HG03432 (cell line): ENCODE measurements around the gene PIEZO2.

Experiments used
- ATAC-seq: cut with Tn5 transposase; IDR thresholded peaks from one replicate; pipeline ENCODE4 v1.9.1; 2021; ENCODE audit warnings: mild to moderate bottlenecking, moderate library complexity; ENCODE audit not compliant: unreplicated experiment

PIEZO2 gene

DNA sequence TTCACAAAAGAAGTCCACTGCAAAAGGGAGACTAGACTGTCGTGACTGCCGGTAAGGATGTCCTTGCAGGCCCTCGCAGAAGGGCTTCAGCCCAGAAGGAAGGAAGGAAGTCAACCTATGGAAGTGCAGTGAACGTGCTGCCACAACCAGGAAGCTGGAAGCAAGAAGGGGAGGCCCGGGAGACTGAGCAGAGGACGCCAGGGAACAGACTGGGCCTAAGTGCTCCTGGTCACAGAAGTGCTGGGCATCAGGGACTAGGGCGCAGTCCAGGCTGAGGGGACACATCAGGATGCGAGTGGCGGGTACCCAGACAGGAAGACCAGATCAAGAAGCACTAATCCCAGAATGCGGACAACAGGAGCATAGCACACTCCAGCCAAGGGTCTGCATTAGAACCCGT is 78.8 kb downstream of the PIEZO2 start:
- no peak for ATAC-seq

DNA sequence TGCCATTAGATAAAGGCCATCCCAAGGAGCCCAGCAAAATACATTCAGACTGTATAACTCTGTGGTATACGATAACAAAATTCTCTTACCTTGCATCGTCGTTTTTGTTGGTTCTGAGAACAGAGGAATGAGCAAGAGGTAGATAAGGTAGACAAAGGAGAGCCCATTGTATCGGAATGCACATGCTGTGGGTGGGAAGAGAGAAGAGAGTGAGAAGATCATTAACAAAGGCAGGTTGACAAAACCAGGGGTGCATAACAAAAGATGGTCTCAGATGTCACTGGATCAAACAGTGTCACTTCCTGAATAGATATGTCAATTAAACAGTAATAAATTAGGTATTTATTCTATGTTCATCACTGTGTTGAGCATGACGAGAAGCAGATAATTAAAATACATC is 83.3 kb downstream of the PIEZO2 start:
- ATAC-seq, result no peak

- no peak for ATAC-seq
Measured at GRCh38 chr18:11064727-11065460, 84.5 kb downstream of the PIEZO2 start.

DNA sequence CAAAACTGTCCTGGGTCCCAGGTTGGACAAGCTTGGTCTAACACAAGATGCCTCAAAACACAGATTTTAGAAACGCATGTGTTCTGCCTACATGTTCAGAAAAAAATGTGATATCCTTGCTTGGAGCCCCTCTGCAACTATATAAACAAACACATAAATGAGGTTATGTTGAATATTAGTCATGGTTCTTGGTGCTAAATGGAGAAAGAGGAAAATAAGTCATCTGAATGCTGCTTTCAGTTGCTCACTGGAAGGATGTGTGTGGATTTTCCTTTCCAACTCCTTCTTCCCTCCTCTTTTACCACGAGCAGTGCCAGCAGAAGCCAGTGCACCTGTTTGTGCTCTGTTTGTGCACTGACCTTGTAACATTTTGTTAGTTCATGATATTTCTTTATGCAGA is 85.3 kb downstream of the PIEZO2 start:
- no peak for ATAC-seq

- no peak for ATAC-seq
Measured at GRCh38 chr18:11055721-11056120, 93.6 kb downstream of the PIEZO2 start.

GRCh38 chr18:11054497-11054896 is 94.9 kb downstream of the PIEZO2 start:
- no peak for ATAC-seq

GRCh38 chr18:11053293-11053692 is 96.1 kb downstream of the PIEZO2 start:
- ATAC-seq, result no peak

DNA sequence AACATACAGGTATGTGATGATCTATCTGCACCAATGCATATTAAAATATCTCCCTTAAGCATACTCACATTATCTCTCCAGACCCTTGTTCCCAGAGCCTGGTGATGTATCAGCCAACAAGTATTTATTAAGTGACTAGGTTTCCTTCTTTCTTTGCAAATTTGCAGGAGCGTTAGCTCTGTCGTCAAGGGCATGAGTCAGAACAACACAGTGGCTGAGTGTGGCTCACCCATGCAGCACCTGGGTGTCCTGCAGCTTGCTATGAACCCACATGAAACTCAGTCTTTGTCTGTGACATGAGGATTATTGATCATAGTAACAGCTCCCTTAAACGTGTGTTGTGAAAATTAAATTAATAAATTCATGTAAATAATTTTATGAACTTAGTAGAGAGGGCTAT is 96.6 kb downstream of the PIEZO2 start:
- ATAC-seq, result no peak

- no peak for ATAC-seq
Measured at GRCh38 chr18:11051462-11051861, 97.9 kb downstream of the PIEZO2 start.

DNA sequence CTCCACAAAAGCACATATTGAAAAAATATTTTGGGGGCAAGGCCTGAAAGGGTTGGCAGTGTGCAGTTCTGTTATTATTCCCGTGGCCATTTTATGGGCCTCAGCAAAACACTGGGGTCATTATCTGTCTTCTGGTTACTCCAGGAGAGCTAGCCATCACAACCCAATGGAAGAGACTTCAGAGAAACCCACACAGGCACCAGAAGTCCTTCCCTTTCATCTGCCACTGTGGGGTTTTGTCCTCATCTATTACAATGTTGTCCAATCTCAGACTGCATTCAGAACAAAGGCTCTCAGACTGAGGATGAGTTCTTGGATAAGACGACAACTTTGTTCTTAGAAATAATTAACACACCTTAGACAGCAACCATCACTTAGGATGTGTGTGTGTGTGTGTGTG is 98.4 kb downstream of the PIEZO2 start:
- ATAC-seq, result no peak

DNA sequence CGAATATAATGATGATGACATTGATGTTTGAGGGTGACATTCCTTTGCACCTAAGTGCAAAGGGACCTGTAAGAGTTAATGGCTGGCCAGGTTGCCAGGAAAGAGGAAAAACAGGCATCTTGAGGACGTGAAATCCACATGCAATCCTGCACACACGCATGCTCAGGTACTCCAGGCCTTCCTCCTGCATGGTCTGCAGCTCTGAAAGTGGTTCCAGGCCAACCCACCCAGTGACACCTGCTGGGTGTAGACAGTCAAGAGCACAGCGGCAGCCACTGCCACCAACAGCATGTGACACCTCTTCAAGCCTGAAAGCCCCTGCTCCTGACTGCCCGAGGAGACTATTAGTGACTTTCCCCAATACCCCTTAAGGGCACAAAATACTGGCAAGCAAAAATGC is 101.6 kb downstream of the PIEZO2 start:
- no peak for ATAC-seq

DNA sequence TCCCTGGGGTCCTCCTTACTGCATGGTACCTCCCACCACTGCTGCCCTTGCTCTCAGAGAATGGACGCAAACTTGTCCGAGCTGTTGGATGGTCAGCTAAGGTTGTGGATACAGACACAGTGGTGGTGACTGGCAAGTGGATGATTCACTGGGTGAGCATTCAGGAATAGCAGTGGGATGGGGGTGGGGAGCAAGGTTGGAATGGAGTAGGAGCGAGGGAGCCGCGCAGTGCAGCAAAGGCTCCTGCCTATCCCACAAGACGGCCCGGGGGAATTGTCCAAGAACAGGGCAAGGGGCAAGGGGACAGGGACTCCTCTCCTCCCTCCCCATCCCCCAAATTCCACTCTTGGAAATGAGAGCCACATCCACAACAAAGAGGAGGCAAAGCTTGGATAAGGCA is 102.2 kb downstream of the PIEZO2 start:
- ATAC-seq, result no peak

DNA sequence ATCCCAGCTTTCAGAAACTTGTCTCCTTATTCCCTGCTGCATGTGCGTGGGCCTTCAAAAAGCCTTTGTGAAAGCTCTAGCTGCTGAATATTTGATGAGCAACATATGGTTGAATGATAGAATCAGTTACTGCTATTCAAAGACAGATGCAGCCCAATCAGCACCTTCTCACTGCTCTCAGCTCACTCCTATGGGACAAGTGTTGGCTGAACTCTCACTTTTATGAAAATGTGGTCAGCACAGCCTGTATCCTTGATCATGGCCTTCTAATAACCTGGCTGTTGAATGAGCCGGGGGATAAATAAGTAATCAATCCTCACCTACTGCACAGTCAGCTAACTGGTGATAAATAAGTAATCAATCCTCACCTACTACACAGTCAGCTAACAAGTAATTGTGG is 103.2 kb downstream of the PIEZO2 start:
- no peak for ATAC-seq

GRCh38 chr18:11043694-11044093 is 105.7 kb downstream of the PIEZO2 start:
- ATAC-seq, result no peak

GRCh38 chr18:11042247-11042646 is 107.1 kb downstream of the PIEZO2 start:
- ATAC-seq, result no peak

GRCh38 chr18:11040823-11041656 is 108.3 kb downstream of the PIEZO2 start:
- no peak for ATAC-seq

- no peak for ATAC-seq
Measured at GRCh38 chr18:11040359-11040758, 109.0 kb downstream of the PIEZO2 start.

DNA sequence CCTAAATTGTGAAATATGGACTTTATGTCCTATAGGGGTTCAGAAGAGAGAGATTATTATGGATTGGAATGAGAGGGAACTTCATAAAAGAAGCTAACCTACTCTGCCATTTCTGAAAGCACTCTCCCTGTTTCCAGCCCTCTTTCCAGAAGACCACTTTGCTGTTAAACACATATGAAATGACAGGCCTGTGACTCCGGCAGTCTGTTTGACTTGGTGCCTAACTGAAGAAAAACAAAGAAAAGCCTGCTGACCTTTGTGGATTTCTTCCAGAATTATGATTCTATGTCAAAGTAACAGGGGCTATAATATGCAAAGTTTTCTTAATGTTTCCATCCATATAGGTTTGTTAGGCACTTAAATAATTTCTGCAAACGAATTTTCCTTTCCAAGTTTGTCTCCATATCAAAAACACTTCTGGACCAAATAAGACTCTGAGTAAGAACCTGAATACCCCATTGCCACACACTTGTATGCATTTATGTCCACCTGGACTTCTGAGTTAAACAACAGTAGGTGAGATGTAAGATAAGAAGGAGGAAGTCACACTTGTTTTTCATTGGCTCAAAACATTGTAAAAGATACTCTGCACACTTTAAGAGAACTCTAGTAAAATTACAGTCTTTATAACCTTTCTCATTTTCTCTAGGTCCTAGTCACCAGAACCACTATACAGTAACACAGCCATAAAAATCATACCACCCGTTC is 111.7 kb downstream of the PIEZO2 start:
- ATAC-seq, result no peak

- ATAC-seq, result no peak
Measured at GRCh38 chr18:11035814-11036495, 113.4 kb downstream of the PIEZO2 start.

GRCh38 chr18:11035376-11035775 is 114.0 kb downstream of the PIEZO2 start:
- no peak for ATAC-seq

- ATAC-seq, result no peak
Measured at GRCh38 chr18:11034884-11035283, 114.5 kb downstream of the PIEZO2 start.
